SK-N-SH treated with all-trans-retinoic acid at 6 μM for 48 hours (cell line): Measurements from ENCODE around the gene SDK1.

Source experiments
- ATAC-seq: fragments of 200-7000 bp; cut with Tn5 transposase; 3 replicates; pipeline ENCODE4 v1.9.1; 2020; ENCODE audit warnings: mild to moderate bottlenecking, moderate library complexity
- ARNTL ChIP-seq: fragments of 450-650 bp; formaldehyde crosslinking; IDR thresholded peaks from 2 replicates; pipeline ENCODE4 v1.5.0; 2020; ENCODE audit warnings: low read depth, mild to moderate bottlenecking, moderate library complexity, borderline replicate concordance
- BACH2 ChIP-seq: fragments of 250-450 bp; sonication (Bioruptor Pico); IDR thresholded peaks from 2 replicates; pipeline ENCODE4 v1.9.0; 2021; ENCODE audit warnings: mild to moderate bottlenecking, borderline replicate concordance
- CREB5 ChIP-seq: fragments of 250-450 bp; sonication (Bioruptor Pico); IDR thresholded peaks from 2 replicates; pipeline ENCODE4 v1.5.1; 2020; ENCODE audit warnings: low read depth, mild to moderate bottlenecking, moderate library complexity
- CSDC2 ChIP-seq: fragments of 250-450 bp; sonication (Bioruptor Pico); IDR thresholded peaks from 2 replicates; pipeline ENCODE4 v1.5.0; 2020; ENCODE audit warnings: mild to moderate bottlenecking, moderate library complexity
- ESRRG ChIP-seq: fragments of 250-450 bp; sonication (Bioruptor Pico); IDR thresholded peaks from 2 replicates; pipeline ENCODE4 v1.6.1; 2021; ENCODE audit warnings: mild to moderate bottlenecking
- GLIS3 ChIP-seq: fragments of 250-450 bp; sonication (Bioruptor Pico); IDR thresholded peaks from 2 replicates; pipeline ENCODE4 v1.5.0; 2020; ENCODE audit warnings: mild to moderate bottlenecking, moderate library complexity
- ISL1 ChIP-seq: fragments of 250-450 bp; sonication (Bioruptor Pico); IDR thresholded peaks from 2 replicates; pipeline ENCODE4 v2.1.2; 2022; ENCODE audit warnings: mild to moderate bottlenecking, moderate library complexity
- OSR1 ChIP-seq: fragments of 250-450 bp; sonication (Bioruptor Pico); IDR thresholded peaks from 2 replicates; pipeline ENCODE4 v1.8.0; 2022; ENCODE audit warnings: moderate library complexity, mild to moderate bottlenecking, inconsistent platforms
- PPARA ChIP-seq: fragments of 250-450 bp; sonication (Bioruptor Pico); IDR thresholded peaks from 2 replicates; pipeline ENCODE4 v1.5.0; 2020; ENCODE audit warnings: mild to moderate bottlenecking, borderline replicate concordance
- RARB ChIP-seq: fragments of 250-450 bp; sonication (Bioruptor Pico); IDR thresholded peaks from 2 replicates; pipeline ENCODE4 v1.8.0; 2021; ENCODE audit warnings: mild to moderate bottlenecking, moderate library complexity
- SNAI2 ChIP-seq: fragments of 250-450 bp; sonication (Bioruptor Pico); IDR thresholded peaks from 2 replicates; pipeline ENCODE4 v1.5.0; 2020; ENCODE audit warnings: mild to moderate bottlenecking, moderate library complexity
- TCF4 ChIP-seq: fragments of 250-450 bp; sonication (Bioruptor Pico); IDR thresholded peaks from 2 replicates; pipeline ENCODE4 v1.8.0; 2021; ENCODE audit warnings: mild to moderate bottlenecking, moderate library complexity, borderline replicate concordance
- TOX ChIP-seq: fragments of 250-450 bp; sonication (Bioruptor Pico); IDR thresholded peaks from 2 replicates; pipeline ENCODE4 v1.8.0; 2021; ENCODE audit warnings: mild to moderate bottlenecking, moderate library complexity, borderline replicate concordance
- ZFP3 ChIP-seq: fragments of 250-450 bp; sonication (Bioruptor Pico); IDR thresholded peaks from 2 replicates; pipeline ENCODE4 v1.5.0; 2020; ENCODE audit warnings: mild to moderate bottlenecking, moderate library complexity
- ZFP30 ChIP-seq: fragments of 450-650 bp; formaldehyde crosslinking; IDR thresholded peaks from 2 replicates; pipeline ENCODE4 v1.5.0; 2022; ENCODE audit warnings: mild to moderate bottlenecking, moderate library complexity
- ZNF565 ChIP-seq: fragments of 450-650 bp; formaldehyde crosslinking; conservative IDR thresholded peaks from 2 replicates; pipeline ENCODE4 v1.5.0; 2020; ENCODE audit warnings: low read depth, mild to moderate bottlenecking, moderate library complexity
- ZNF70 ChIP-seq: fragments of 450-650 bp; formaldehyde crosslinking; IDR thresholded peaks from 2 replicates; pipeline ENCODE4 v1.5.0; 2020; ENCODE audit warnings: mild to moderate bottlenecking, moderate library complexity
- ZNF8 ChIP-seq: fragments of 450-650 bp; formaldehyde crosslinking; IDR thresholded peaks from 2 replicates; pipeline ENCODE4 v1.5.0; 2020; ENCODE audit warnings: mild to moderate bottlenecking, moderate library complexity
- TF ChIP-seq, protein P1 (sequence below): fragments of 250-450 bp; sonication (Bioruptor Pico); IDR thresholded peaks from 2 replicates; pipeline ENCODE4 v1.8.0; 2020; ENCODE audit warnings: mild to moderate bottlenecking, moderate library complexity, borderline replicate concordance
- TF ChIP-seq, protein P2 (sequence below): fragments of 250-450 bp; sonication (Bioruptor Pico); IDR thresholded peaks from 2 replicates; pipeline ENCODE4 v1.8.0; 2021; ENCODE audit warnings: low read depth, mild to moderate bottlenecking, moderate library complexity, borderline replicate concordance
- TF ChIP-seq, protein P3 (sequence below): fragments of 250-450 bp; sonication (Bioruptor Pico); IDR thresholded peaks from 2 replicates; pipeline ENCODE4 v1.5.1; 2021; ENCODE audit warnings: mild to moderate bottlenecking, moderate library complexity
- TF ChIP-seq, protein P4 (sequence below): fragments of 250-450 bp; sonication (Bioruptor Pico); IDR thresholded peaks from 2 replicates; pipeline ENCODE4 v1.5.0; 2020; ENCODE audit warnings: mild to moderate bottlenecking, moderate library complexity

The SDK1 gene

GRCh38 chr7:3649678-3650440 is 348.8 kb downstream of the SDK1 start:
- no peak for TF ChIP-seq ESRRG (CRISPR knock-in tag)
- TF ChIP-seq, protein P1, sequence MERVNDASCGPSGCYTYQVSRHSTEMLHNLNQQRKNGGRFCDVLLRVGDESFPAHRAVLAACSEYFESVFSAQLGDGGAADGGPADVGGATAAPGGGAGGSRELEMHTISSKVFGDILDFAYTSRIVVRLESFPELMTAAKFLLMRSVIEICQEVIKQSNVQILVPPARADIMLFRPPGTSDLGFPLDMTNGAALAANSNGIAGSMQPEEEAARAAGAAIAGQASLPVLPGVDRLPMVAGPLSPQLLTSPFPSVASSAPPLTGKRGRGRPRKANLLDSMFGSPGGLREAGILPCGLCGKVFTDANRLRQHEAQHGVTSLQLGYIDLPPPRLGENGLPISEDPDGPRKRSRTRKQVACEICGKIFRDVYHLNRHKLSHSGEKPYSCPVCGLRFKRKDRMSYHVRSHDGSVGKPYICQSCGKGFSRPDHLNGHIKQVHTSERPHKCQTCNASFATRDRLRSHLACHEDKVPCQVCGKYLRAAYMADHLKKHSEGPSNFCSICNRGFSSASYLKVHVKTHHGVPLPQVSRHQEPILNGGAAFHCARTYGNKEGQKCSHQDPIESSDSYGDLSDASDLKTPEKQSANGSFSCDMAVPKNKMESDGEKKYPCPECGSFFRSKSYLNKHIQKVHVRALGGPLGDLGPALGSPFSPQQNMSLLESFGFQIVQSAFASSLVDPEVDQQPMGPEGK (CRISPR knock-in tag): no peak
- TF ChIP-seq ZFP3: no peak
- TF ChIP-seq, protein P2, sequence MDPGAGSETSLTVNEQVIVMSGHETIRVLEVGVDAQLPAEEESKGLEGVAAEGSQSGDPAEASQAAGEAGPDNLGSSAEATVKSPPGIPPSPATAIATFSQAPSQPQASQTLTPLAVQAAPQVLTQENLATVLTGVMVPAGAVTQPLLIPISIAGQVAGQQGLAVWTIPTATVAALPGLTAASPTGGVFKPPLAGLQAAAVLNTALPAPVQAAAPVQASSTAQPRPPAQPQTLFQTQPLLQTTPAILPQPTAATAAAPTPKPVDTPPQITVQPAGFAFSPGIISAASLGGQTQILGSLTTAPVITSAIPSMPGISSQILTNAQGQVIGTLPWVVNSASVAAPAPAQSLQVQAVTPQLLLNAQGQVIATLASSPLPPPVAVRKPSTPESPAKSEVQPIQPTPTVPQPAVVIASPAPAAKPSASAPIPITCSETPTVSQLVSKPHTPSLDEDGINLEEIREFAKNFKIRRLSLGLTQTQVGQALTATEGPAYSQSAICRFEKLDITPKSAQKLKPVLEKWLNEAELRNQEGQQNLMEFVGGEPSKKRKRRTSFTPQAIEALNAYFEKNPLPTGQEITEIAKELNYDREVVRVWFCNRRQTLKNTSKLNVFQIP (CRISPR knock-in tag): no peak
- no peak for TF ChIP-seq RARB (CRISPR knock-in tag)
- TF ChIP-seq CSDC2 (CRISPR knock-in tag): no peak
- no peak for TF ChIP-seq ZNF8 (CRISPR knock-in tag)
- no peak for TF ChIP-seq BACH2
- TF ChIP-seq, all 23 proteins: peak for 0
- no peak for ATAC-seq

DNA sequence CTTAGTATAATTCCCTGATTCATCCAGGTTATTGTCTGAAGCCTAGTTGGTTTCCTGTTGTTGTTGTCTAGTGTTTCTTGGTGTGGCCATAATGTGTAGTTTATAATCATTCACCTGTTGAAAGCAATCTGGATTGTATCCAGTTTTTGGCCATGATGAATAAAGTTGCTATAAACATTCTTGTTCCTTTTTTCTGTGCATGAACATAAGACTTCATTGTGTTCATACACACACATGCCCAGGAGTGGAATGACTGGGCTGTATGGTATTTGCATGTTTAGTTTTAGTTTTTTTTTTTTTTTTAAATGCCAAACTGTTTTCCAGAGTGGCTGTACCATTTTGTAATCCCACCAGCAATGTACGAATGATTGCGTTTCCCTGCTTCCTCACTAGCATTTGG is 349.8 kb downstream of the SDK1 start:
- TF ChIP-seq ESRRG (CRISPR knock-in tag) (no peak), CREB5 (CRISPR knock-in tag) (no peak), BACH2 (no peak), TCF4 (CRISPR knock-in tag) (no peak), CSDC2 (CRISPR knock-in tag) (no peak), ZFP30 (no peak), ARNTL (CRISPR knock-in tag) (no peak), ISL1 (no peak), RARB (CRISPR knock-in tag) (no peak), TOX (CRISPR knock-in tag) (no peak), SNAI2 (CRISPR knock-in tag) (no peak), ZNF565 (CRISPR knock-in tag) (no peak), GLIS3 (CRISPR knock-in tag) (no peak), ZNF8 (CRISPR knock-in tag) (no peak), PPARA (CRISPR knock-in tag) (no peak), OSR1 (CRISPR knock-in tag) (no peak), ZNF70 (CRISPR knock-in tag) (no peak)
- TF ChIP-seq, protein P2 (CRISPR knock-in tag): no peak
- TF ChIP-seq, protein P3, sequence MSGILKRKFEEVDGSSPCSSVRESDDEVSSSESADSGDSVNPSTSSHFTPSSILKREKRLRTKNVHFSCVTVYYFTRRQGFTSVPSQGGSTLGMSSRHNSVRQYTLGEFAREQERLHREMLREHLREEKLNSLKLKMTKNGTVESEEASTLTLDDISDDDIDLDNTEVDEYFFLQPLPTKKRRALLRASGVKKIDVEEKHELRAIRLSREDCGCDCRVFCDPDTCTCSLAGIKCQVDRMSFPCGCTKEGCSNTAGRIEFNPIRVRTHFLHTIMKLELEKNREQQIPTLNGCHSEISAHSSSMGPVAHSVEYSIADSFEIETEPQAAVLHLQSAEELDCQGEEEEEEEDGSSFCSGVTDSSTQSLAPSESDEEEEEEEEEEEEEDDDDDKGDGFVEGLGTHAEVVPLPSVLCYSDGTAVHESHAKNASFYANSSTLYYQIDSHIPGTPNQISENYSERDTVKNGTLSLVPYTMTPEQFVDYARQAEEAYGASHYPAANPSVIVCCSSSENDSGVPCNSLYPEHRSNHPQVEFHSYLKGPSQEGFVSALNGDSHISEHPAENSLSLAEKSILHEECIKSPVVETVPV (CRISPR knock-in tag): no peak
- ATAC-seq: no peak

DNA sequence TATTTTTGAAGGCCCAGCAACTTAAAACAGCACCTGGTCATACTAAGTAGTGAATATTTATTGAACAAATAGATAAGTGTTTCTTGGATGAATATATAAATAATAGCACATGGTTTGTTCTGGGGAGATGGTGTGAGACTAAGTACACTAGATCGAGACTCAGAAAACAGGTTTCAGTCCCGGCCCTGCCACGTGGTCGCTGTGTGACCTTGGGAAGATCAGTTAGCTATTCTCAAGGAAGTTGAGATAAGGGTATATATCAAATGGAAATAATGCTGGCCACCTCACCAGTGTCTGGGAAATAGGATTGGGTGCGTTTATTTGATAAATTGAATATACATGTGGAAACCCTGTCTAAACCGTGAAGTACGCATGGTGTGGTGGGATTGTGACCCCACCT is 354.6 kb downstream of the SDK1 start:
- ATAC-seq: no peak
- TF ChIP-seq TOX (CRISPR knock-in tag) (no peak), ARNTL (CRISPR knock-in tag) (no peak), PPARA (CRISPR knock-in tag) (no peak), ZNF8 (CRISPR knock-in tag) (no peak), BACH2 (no peak), OSR1 (CRISPR knock-in tag) (no peak), RARB (CRISPR knock-in tag) (no peak)
- TF ChIP-seq, protein P1 (CRISPR knock-in tag): no peak
- TF ChIP-seq, protein P4, sequence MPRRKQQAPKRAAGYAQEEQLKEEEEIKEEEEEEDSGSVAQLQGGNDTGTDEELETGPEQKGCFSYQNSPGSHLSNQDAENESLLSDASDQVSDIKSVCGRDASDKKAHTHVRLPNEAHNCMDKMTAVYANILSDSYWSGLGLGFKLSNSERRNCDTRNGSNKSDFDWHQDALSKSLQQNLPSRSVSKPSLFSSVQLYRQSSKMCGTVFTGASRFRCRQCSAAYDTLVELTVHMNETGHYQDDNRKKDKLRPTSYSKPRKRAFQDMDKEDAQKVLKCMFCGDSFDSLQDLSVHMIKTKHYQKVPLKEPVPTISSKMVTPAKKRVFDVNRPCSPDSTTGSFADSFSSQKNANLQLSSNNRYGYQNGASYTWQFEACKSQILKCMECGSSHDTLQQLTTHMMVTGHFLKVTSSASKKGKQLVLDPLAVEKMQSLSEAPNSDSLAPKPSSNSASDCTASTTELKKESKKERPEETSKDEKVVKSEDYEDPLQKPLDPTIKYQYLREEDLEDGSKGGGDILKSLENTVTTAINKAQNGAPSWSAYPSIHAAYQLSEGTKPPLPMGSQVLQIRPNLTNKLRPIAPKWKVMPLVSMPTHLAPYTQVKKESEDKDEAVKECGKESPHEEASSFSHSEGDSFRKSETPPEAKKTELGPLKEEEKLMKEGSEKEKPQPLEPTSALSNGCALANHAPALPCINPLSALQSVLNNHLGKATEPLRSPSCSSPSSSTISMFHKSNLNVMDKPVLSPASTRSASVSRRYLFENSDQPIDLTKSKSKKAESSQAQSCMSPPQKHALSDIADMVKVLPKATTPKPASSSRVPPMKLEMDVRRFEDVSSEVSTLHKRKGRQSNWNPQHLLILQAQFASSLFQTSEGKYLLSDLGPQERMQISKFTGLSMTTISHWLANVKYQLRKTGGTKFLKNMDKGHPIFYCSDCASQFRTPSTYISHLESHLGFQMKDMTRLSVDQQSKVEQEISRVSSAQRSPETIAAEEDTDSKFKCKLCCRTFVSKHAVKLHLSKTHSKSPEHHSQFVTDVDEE (CRISPR knock-in tag): no peak
- TF ChIP-seq, protein P2 (CRISPR knock-in tag): no peak
